Measurements from ENCODE around the gene GAS7. TPM values are rescaled to one million over a fixed set of nuclear protein-coding genes. Genes with fewer than 3 reads are reported as not detected.

Gene GAS7
- total RNA-seq, 1 donor from 2014 or later, result 8.5 TPM

- no peak overlapping the region for H3K27ac ChIP-seq (ENCODE audit: low read depth, low read length)
- Mint-ChIP-seq H3K27me3 (ENCODE audit: low read depth, unreplicated experiment) (no peaks in the 10 kb centered on the region), H3K9me3 (ENCODE audit: unreplicated experiment) (no peaks in the 10 kb centered on the region), H3K4me3 (ENCODE audit: unreplicated experiment) (no peak overlapping the region), H3K36me3 (ENCODE audit: low read depth, unreplicated experiment) (no peaks in the 10 kb centered on the region), H3K27ac (ENCODE audit: unreplicated experiment) (no peak overlapping the region), H3K4me1 (ENCODE audit: low read depth, unreplicated experiment) (peaks cover 33% of the 10 kb centered on the region)
- no peak for TF ChIP-seq EZH2 (IDR thresholded peaks at IDR 0.05; ENCODE audit: insufficient read depth, low read length)
- H3K4me3 ChIP-seq (ENCODE audit: insufficient read depth, low read depth, low read length), result no peak overlapping the region
- FAIRE-seq (no peak), DNase-seq (ENCODE audit: low read depth) (no peak)
- no peak overlapping the region for H3K9ac ChIP-seq (ENCODE audit: low read length)
- no peak overlapping the region for H3K4me2 ChIP-seq (ENCODE audit: low read length)
- H3K79me2 ChIP-seq (ENCODE audit: insufficient read depth, low read length), result no peaks in the 10 kb centered on the region
- H4K20me1 ChIP-seq (ENCODE audit: insufficient read depth, low read length), result no peaks in the 10 kb centered on the region
- no peaks in the 10 kb centered on the region for H3K27me3 ChIP-seq (ENCODE audit: insufficient read depth, low read length)
- H3K36me3 ChIP-seq (ENCODE audit: insufficient read depth, low read length), result no peaks in the 10 kb centered on the region
- no peaks in the 10 kb centered on the region for H3K9me3 ChIP-seq (ENCODE audit: insufficient read depth, low read depth, low read length)
- H3K4me1 ChIP-seq (ENCODE audit: insufficient read depth, low read length), result peaks cover 14% of the 10 kb centered on the region
- H2AFZ ChIP-seq (ENCODE audit: low read depth, low read length), result no peak overlapping the region
Observed at GRCh38 chr17:10121971-10122707, 76.3 kb downstream of the GAS7 start.

GRCh38 chr17:10120749-10121148 is 77.7 kb downstream of the GAS7 start:
- H3K4me1 ChIP-seq (ENCODE audit: insufficient read depth, low read length), result no peaks in the 10 kb centered on the region
- TF ChIP-seq, protein P1, sequence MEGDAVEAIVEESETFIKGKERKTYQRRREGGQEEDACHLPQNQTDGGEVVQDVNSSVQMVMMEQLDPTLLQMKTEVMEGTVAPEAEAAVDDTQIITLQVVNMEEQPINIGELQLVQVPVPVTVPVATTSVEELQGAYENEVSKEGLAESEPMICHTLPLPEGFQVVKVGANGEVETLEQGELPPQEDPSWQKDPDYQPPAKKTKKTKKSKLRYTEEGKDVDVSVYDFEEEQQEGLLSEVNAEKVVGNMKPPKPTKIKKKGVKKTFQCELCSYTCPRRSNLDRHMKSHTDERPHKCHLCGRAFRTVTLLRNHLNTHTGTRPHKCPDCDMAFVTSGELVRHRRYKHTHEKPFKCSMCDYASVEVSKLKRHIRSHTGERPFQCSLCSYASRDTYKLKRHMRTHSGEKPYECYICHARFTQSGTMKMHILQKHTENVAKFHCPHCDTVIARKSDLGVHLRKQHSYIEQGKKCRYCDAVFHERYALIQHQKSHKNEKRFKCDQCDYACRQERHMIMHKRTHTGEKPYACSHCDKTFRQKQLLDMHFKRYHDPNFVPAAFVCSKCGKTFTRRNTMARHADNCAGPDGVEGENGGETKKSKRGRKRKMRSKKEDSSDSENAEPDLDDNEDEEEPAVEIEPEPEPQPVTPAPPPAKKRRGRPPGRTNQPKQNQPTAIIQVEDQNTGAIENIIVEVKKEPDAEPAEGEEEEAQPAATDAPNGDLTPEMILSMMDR (IDR thresholded peaks at IDR 0.05; ENCODE audit: insufficient read depth, low read depth, low read length), result no peak
- no peak for TF ChIP-seq EZH2 (IDR thresholded peaks at IDR 0.05; ENCODE audit: insufficient read depth, low read length)
- Mint-ChIP-seq H3K4me1 (ENCODE audit: low read depth, unreplicated experiment) (peaks cover 21% of the 10 kb centered on the region), H3K4me3 (ENCODE audit: unreplicated experiment) (no peak overlapping the region), H3K36me3 (ENCODE audit: low read depth, unreplicated experiment) (no peaks in the 10 kb centered on the region), H3K27ac (ENCODE audit: unreplicated experiment) (no peak overlapping the region), H3K9me3 (ENCODE audit: unreplicated experiment) (peaks cover 1% of the 10 kb centered on the region), H3K27me3 (ENCODE audit: low read depth, unreplicated experiment) (no peaks in the 10 kb centered on the region)
- H3K9ac ChIP-seq (ENCODE audit: low read length), result no peak overlapping the region
- no peaks in the 10 kb centered on the region for H3K79me2 ChIP-seq (ENCODE audit: insufficient read depth, low read length)
- H3K27ac ChIP-seq (ENCODE audit: low read depth, low read length), result no peak overlapping the region
- no peak overlapping the region for H2AFZ ChIP-seq (ENCODE audit: low read depth, low read length)
- no peaks in the 10 kb centered on the region for H3K36me3 ChIP-seq (ENCODE audit: insufficient read depth, low read length)
- DNase-seq (ENCODE audit: low read depth), result no peak
- no peaks in the 10 kb centered on the region for H4K20me1 ChIP-seq (ENCODE audit: insufficient read depth, low read length)
- H3K9me3 ChIP-seq (ENCODE audit: insufficient read depth, low read depth, low read length), result no peaks in the 10 kb centered on the region
- no peaks in the 10 kb centered on the region for H3K27me3 ChIP-seq (ENCODE audit: insufficient read depth, low read length)
- H3K4me2 ChIP-seq (ENCODE audit: low read length), result no peak overlapping the region
- FAIRE-seq, result no peak
- no peak overlapping the region for H3K4me3 ChIP-seq (ENCODE audit: insufficient read depth, low read depth, low read length)

DNA sequence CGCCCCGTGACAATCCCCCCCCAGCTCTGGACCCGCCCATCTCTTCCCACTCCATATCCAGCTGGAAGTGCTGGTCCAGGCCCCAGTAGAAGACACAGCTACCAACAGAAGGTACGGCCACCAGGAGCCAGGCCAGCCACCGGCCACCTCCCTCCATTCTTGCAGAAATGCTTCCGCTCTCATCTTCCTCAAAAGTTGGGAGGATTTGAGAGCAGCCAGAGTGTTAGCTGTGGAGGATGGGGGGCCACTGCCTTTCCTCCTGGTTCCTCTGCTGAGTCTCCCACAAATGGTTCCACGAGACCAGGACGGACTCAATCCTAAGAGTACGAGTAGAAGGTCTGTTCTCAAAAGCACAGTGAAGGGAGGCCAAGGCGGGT is 78.3 kb downstream of the GAS7 start:
- Histone ChIP-seq H4K20me1 (ENCODE audit: insufficient read depth, low read length) (no peaks in the 10 kb centered on the region), H3K9me3 (ENCODE audit: insufficient read depth, low read depth, low read length) (no peaks in the 10 kb centered on the region), H3K27ac (ENCODE audit: low read depth, low read length) (no peak overlapping the region), H3K4me3 (ENCODE audit: insufficient read depth, low read depth, low read length) (no peak overlapping the region), H2AFZ (ENCODE audit: low read depth, low read length) (no peak overlapping the region), H3K4me2 (ENCODE audit: low read length) (no peak overlapping the region), H3K36me3 (ENCODE audit: insufficient read depth, low read length) (no peaks in the 10 kb centered on the region), H3K79me2 (ENCODE audit: insufficient read depth, low read length) (no peaks in the 10 kb centered on the region), H3K27me3 (ENCODE audit: insufficient read depth, low read length) (no peaks in the 10 kb centered on the region), H3K4me1 (ENCODE audit: insufficient read depth, low read length) (peaks cover 6% of the 10 kb centered on the region), H3K9ac (ENCODE audit: low read length) (no peak overlapping the region)
- TF ChIP-seq, protein P1 (IDR thresholded peaks at IDR 0.05; ENCODE audit: insufficient read depth, low read depth, low read length), result no peak
- TF ChIP-seq EZH2 (IDR thresholded peaks at IDR 0.05; ENCODE audit: insufficient read depth, low read length), result no peak
- H3K4me3 Mint-ChIP-seq (ENCODE audit: unreplicated experiment), result no peak overlapping the region
- H3K27me3 Mint-ChIP-seq (ENCODE audit: low read depth, unreplicated experiment), result no peaks in the 10 kb centered on the region
- H3K36me3 Mint-ChIP-seq (ENCODE audit: low read depth, unreplicated experiment), result no peaks in the 10 kb centered on the region
- DNase-seq (ENCODE audit: low read depth) (no peak), FAIRE-seq (no peak)
- H3K9me3 Mint-ChIP-seq (ENCODE audit: unreplicated experiment), result peaks cover 4% of the 10 kb centered on the region
- peaks cover 25% of the 10 kb centered on the region for H3K4me1 Mint-ChIP-seq (ENCODE audit: low read depth, unreplicated experiment)
- no peak overlapping the region for H3K27ac Mint-ChIP-seq (ENCODE audit: unreplicated experiment)
